ENCODE data around the gene TMEM132D. TPM values are rescaled to one million over a fixed set of nuclear protein-coding genes. Genes with fewer than 3 reads are reported as not detected.

Gene TMEM132D
- polyA plus RNA-seq, 1 donor from 2014 or later, result 1.3 TPM

GRCh38 chr12:129446696-129447095, 457.1 kb downstream of the TMEM132D start:
- Histone ChIP-seq H3K9me2 (ENCODE audit: insufficient read depth, low read length) (no peaks in the 10 kb centered on the region), H3K79me2 (replicated peaks; ENCODE audit: insufficient read depth, low read length) (no peaks in the 10 kb centered on the region), H3K27ac (ENCODE audit: low read length) (no peak overlapping the region), H3K4me3 (ENCODE audit: low read length) (no peak overlapping the region), H3K4me2 (ENCODE audit: low read length) (no peak overlapping the region), H3F3A (ENCODE audit: insufficient read depth, low read length, poor library complexity, severe bottlenecking) (no peaks in the 10 kb centered on the region), H4K20me1 (ENCODE audit: insufficient read depth) (no peaks in the 10 kb centered on the region), H3K27me3 (ENCODE audit: insufficient read depth, low read depth, low read length) (no peaks in the 10 kb centered on the region), H3K36me3 (ENCODE audit: insufficient read depth, low read length) (no peaks in the 10 kb centered on the region), H3K9ac (ENCODE audit: low read length) (no peak overlapping the region), H3K9me3 (ENCODE audit: low read length) (no peaks in the 10 kb centered on the region), H2AFZ (ENCODE audit: low read depth, low read length) (no peak overlapping the region)
- TF ChIP-seq TAF1 (IDR thresholded peaks at IDR 0.05; ENCODE audit: low read depth) (no peak), REST (IDR thresholded peaks at IDR 0.05; ENCODE audit: borderline replicate concordance) (no peak), POLR2AphosphoS5 (IDR thresholded peaks at IDR 0.05) (no peak), RAD21 (conservative IDR thresholded peaks at IDR 0.05) (no peak), CTCF (IDR thresholded peaks at IDR 0.05; ENCODE audit: poor library complexity, severe bottlenecking) (no peak), SMC3 (conservative IDR thresholded peaks at IDR 0.05; ENCODE audit: poor library complexity) (no peak), EP300 (conservative IDR thresholded peaks at IDR 0.05; ENCODE audit: poor library complexity, severe bottlenecking) (no peak), MXI1 (conservative IDR thresholded peaks at IDR 0.05; ENCODE audit: poor library complexity, severe bottlenecking) (no peak), EZH2 (IDR thresholded peaks at IDR 0.05; ENCODE audit: borderline replicate concordance, insufficient read depth, low read length, poor library complexity, severe bottlenecking) (no peak)

- Histone ChIP-seq H3F3A (ENCODE audit: insufficient read depth, low read length, poor library complexity, severe bottlenecking) (no peaks in the 10 kb centered on the region), H3K79me2 (replicated peaks; ENCODE audit: insufficient read depth, low read length) (no peaks in the 10 kb centered on the region), H3K27ac (ENCODE audit: low read length) (no peak overlapping the region), H3K27me3 (ENCODE audit: insufficient read depth, low read depth, low read length) (no peaks in the 10 kb centered on the region), H3K36me3 (ENCODE audit: insufficient read depth, low read length) (no peaks in the 10 kb centered on the region), H3K4me2 (ENCODE audit: low read length) (no peak overlapping the region), H3K9me2 (ENCODE audit: insufficient read depth, low read length) (no peaks in the 10 kb centered on the region), H2AFZ (ENCODE audit: low read depth, low read length) (no peak overlapping the region), H3K9me3 (ENCODE audit: low read length) (no peaks in the 10 kb centered on the region), H4K20me1 (ENCODE audit: insufficient read depth) (no peaks in the 10 kb centered on the region), H3K4me3 (ENCODE audit: low read length) (no peak overlapping the region), H3K9ac (ENCODE audit: low read length) (no peak overlapping the region)
- TF ChIP-seq RAD21 (conservative IDR thresholded peaks at IDR 0.05), result no peak
- TF ChIP-seq EP300 (conservative IDR thresholded peaks at IDR 0.05; ENCODE audit: poor library complexity, severe bottlenecking), result no peak
- TF ChIP-seq SMC3 (conservative IDR thresholded peaks at IDR 0.05; ENCODE audit: poor library complexity), result no peak
- no peak for TF ChIP-seq MXI1 (conservative IDR thresholded peaks at IDR 0.05; ENCODE audit: poor library complexity, severe bottlenecking)
- no peak for TF ChIP-seq TAF1 (IDR thresholded peaks at IDR 0.05; ENCODE audit: low read depth)
- no peak for TF ChIP-seq REST (IDR thresholded peaks at IDR 0.05; ENCODE audit: borderline replicate concordance)
- no peak for TF ChIP-seq POLR2AphosphoS5 (IDR thresholded peaks at IDR 0.05)
- no peak for TF ChIP-seq CTCF (IDR thresholded peaks at IDR 0.05; ENCODE audit: poor library complexity, severe bottlenecking)
- TF ChIP-seq EZH2 (IDR thresholded peaks at IDR 0.05; ENCODE audit: borderline replicate concordance, insufficient read depth, low read length, poor library complexity, severe bottlenecking), result no peak
Measured at GRCh38 chr12:129440278-129440677, 463.5 kb downstream of the TMEM132D start.

Measured in neural cell (in vitro differentiated cells).